Gastrocnemius medialis (tissue), 4 donors: ENCODE results near the gene KPTN. TPM values are rescaled to one million over a fixed set of nuclear protein-coding genes. Genes with fewer than 3 reads are reported as not detected.
A peak's percentile ranks its signal among the peaks of the same experiment; 100 is the strongest.

Experiments
- ATAC-seq, 2 donors: fragments of 150-250 bp; one replicate each; pipeline ENCODE4 v1.9.1; 2016
- DNase-seq, 2 donors: peaks; one replicate each; pipeline ENCODE4 v3.0.0-alpha.2; 2019
- H3K27ac ChIP-seq, 4 donors: fragments of 200-600 bp; sonication (generic); 1 replicate in 1 of 4; 2 replicates in 3 of 4; pipeline ENCODE4 v1.5.1; 2016 to 2018; ENCODE audit warnings: mild to moderate bottlenecking in 2 of 4, moderate library complexity in 1 of 4
- H3K27me3 ChIP-seq, 3 donors: fragments of 200-600 bp; sonication (generic) in 2 of 3; 1 replicate in 1 of 3; 2 replicates in 2 of 3; pipeline versions ENCODE4 v1.5.1 to v1.6.0; 2016 to 2019; ENCODE audit warnings: mild to moderate bottlenecking in 1 of 3, moderate library complexity in 1 of 3
- H3K36me3 ChIP-seq, 2 donors: fragments of 200-600 bp; sonication (generic) in 1 of 2; one replicate each; pipeline ENCODE4 v1.5.1; 2017 to 2018
- H3K4me1 ChIP-seq, 2 donors: fragments of 200-600 bp; sonication (generic) in 1 of 2; one replicate each; pipeline ENCODE4 v1.5.1; 2016 to 2017; ENCODE audit warnings: mild to moderate bottlenecking in 2 of 2
- H3K4me3 ChIP-seq, 4 donors: fragments of 200-600 bp; sonication (generic) in 3 of 4; 1 replicate in 1 of 4; 2 replicates in 3 of 4; pipeline ENCODE4 v1.5.1; 2016 to 2019; ENCODE audit warnings: mild to moderate bottlenecking in 2 of 4
- H3K9me3 ChIP-seq, 3 donors: fragments of 200-600 bp; sonication (generic) in 2 of 3; 1 replicate in 1 of 3; 2 replicates in 2 of 3; pipeline ENCODE4 v1.5.1; 2016 to 2019
- POLR2A ChIP-seq, 2 donors: fragments of 450-650 bp; IDR thresholded peaks; one replicate each; pipeline ENCODE4 v1.6.1; 2017; ENCODE audit warnings: antibody characterized with exemption in 2 of 2, mild to moderate bottlenecking in 2 of 2, moderate library complexity in 2 of 2
- in situ Hi-C, 4 donors: fragments of 200-750 bp; cut with MboI; loops; one replicate each; pipeline versions ENCODE4 v1.15.0 to v1.8.0; 2017; ENCODE audit warnings: low sequenced_read_pairs in 4 of 4
- intact Hi-C: fragments of 100-400 bp; cut with DNase I; formaldehyde crosslinking; loops from one replicate; pipeline ENCODE4 v1.15.1; 2023; ENCODE audit warnings: low total_unique reads
- total RNA-seq, 4 donors: library from RNA; depleted of rRNA; stranded (reverse); fragments of >200 nt; gene quantifications; one replicate each; pipeline versions ENCODE4 v1.1.0 to v1.2.3, GENCODE V29; 2016
- TF ChIP-seq, protein P1 (sequence below), 5 experiments: fragments of 450-650 bp in 3 of 5; fragments of 200-600 bp in 2 of 5; sonication (generic) in 2 of 5; IDR thresholded peaks in 4 of 5; conservative IDR thresholded peaks in 1 of 5; 1 replicate in 4 of 5; 2 replicates in 1 of 5; pipeline ENCODE4 v1.5.1; 2016 to 2019; ENCODE audit warnings: antibody characterized with exemption in 5 of 5, mild to moderate bottlenecking in 3 of 5, moderate library complexity in 3 of 5

Gene KPTN
- total RNA-seq, 4 donors from 2014 or later, result 0.91 to 6.4 (median 3.9) TPM

DNA sequence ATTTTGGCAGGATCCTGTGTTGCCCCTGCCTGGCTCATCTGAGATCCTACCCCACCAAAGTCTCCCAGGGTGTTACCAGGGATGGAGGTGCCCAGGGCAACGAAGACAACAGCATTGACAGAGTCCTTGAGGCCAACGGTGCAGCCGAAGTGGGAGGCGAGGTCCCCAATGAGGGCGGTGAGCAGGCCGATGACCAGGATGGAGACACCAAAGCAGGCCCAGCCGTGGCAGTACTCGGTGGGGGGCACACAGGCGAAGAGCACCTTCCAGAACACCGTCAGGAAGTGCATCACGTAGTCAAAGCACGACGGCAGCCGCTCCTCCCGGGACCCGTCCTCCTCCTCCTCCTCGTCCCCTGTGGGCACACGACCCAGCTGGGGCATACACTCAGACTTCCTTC lies 51.9 kb downstream of the KPTN start:
- Histone ChIP-seq H3K27me3 (peaks cover 47 to 62% (median 61%) of the 10 kb centered on the region in 3 donors), H3K4me1 (peaks cover 11 to 22% of the 10 kb centered on the region in 2 donors), H3K27ac (no peak overlapping the region), H3K9me3 (no peaks in the 10 kb centered on the region), H3K4me3 (no peak overlapping the region), H3K36me3 (no peaks in the 10 kb centered on the region)
- DNase-seq (no peak), ATAC-seq (no peak)
- intact Hi-C loops (no loop called here), in situ Hi-C loops (loop anchor here in 1 of 4 donors (5.0 kb wide), 1 partner anchor 85 kb away; the partner anchor contains the start of gene NAPA)
- TF ChIP-seq, protein P1, sequence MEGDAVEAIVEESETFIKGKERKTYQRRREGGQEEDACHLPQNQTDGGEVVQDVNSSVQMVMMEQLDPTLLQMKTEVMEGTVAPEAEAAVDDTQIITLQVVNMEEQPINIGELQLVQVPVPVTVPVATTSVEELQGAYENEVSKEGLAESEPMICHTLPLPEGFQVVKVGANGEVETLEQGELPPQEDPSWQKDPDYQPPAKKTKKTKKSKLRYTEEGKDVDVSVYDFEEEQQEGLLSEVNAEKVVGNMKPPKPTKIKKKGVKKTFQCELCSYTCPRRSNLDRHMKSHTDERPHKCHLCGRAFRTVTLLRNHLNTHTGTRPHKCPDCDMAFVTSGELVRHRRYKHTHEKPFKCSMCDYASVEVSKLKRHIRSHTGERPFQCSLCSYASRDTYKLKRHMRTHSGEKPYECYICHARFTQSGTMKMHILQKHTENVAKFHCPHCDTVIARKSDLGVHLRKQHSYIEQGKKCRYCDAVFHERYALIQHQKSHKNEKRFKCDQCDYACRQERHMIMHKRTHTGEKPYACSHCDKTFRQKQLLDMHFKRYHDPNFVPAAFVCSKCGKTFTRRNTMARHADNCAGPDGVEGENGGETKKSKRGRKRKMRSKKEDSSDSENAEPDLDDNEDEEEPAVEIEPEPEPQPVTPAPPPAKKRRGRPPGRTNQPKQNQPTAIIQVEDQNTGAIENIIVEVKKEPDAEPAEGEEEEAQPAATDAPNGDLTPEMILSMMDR (IDR thresholded peaks at IDR 0.05 in 4 of 5, conservative IDR thresholded peaks at IDR 0.05 in 1 of 5), result no peak
- no peak for TF ChIP-seq POLR2A (IDR thresholded peaks at IDR 0.05)

- Histone ChIP-seq H3K9me3 (no peaks in the 10 kb centered on the region), H3K4me1 (peaks cover 11 to 22% of the 10 kb centered on the region in 2 donors), H3K27ac (no peak overlapping the region), H3K4me3 (peak overlapping the region in 3 of 4 donors; percentile 12 to 43 (median 22)), H3K27me3 (peaks cover 59 to 62% (median 60%) of the 10 kb centered on the region in 3 donors), H3K36me3 (no peaks in the 10 kb centered on the region)
- intact Hi-C loops (no loop called here), in situ Hi-C loops (loop anchor here in 1 of 4 donors (5.0 kb wide), 1 partner anchor 87 kb away; the partner anchor contains the start of gene NAPA)
- no peak for TF ChIP-seq POLR2A (IDR thresholded peaks at IDR 0.05)
- TF ChIP-seq, protein P1 (IDR thresholded peaks at IDR 0.05 in 4 of 5, conservative IDR thresholded peaks at IDR 0.05 in 1 of 5), result peak in 2 of 5 experiments; percentile 31 to 37
- DNase-seq (no peak), ATAC-seq (no peak)
Observed at GRCh38 chr19:47430041-47430802, 53.8 kb downstream of the KPTN start.

- DNase-seq (no peak), ATAC-seq (no peak)
- no peak overlapping the region for H3K27ac ChIP-seq
- in situ Hi-C loops, result no loop called here
- H3K9me3 ChIP-seq, result no peaks in the 10 kb centered on the region
- H3K27me3 ChIP-seq, result peaks cover 60 to 68% (median 66%) of the 10 kb centered on the region in 3 donors
- intact Hi-C loops, result no loop called here
- H3K36me3 ChIP-seq, result no peaks in the 10 kb centered on the region
- TF ChIP-seq, protein P1 (IDR thresholded peaks at IDR 0.05 in 4 of 5, conservative IDR thresholded peaks at IDR 0.05 in 1 of 5), result no peak
- TF ChIP-seq POLR2A (IDR thresholded peaks at IDR 0.05), result no peak
- no peak overlapping the region for H3K4me3 ChIP-seq
- peaks cover 11 to 22% of the 10 kb centered on the region in 2 donors for H3K4me1 ChIP-seq
Observed at GRCh38 chr19:47429140-47429793, 54.8 kb downstream of the KPTN start.

GRCh38 chr19:47428177-47428894 lies 55.7 kb downstream of the KPTN start:
- H3K27ac ChIP-seq, result no peak overlapping the region
- peak; percentile 63 to 68 for ATAC-seq
- peak; percentile 30 to 48 for DNase-seq
- in situ Hi-C loops (no loop called here), intact Hi-C loops (no loop called here)
- no peak overlapping the region for H3K4me3 ChIP-seq
- H3K9me3 ChIP-seq, result no peaks in the 10 kb centered on the region
- peaks cover 11 to 22% of the 10 kb centered on the region in 2 donors for H3K4me1 ChIP-seq
- no peaks in the 10 kb centered on the region for H3K36me3 ChIP-seq
- peaks cover 65 to 76% (median 65%) of the 10 kb centered on the region in 3 donors for H3K27me3 ChIP-seq
- no peak for TF ChIP-seq POLR2A (IDR thresholded peaks at IDR 0.05)
- TF ChIP-seq, protein P1 (IDR thresholded peaks at IDR 0.05 in 4 of 5, conservative IDR thresholded peaks at IDR 0.05 in 1 of 5), result no peak
